ENCODE results near the gene FAM110C.
"Not testable (repeated sequence)": the region's sequence is repeated elsewhere in the genome, so short reads cannot be mapped to it uniquely, and the experiment has no call there.

Gene FAM110C

GRCh38 chr2:46471-47345 lies at the start of gene FAM110C:
FAM110C (minus strand) TSS chr2:46505; CDS start chr2:46385, 120 bp downstream.
- peak in 1 of 2 experiments; percentile 27 for DNase-seq

GRCh38 chr2:92326-92725 lies 46.0 kb upstream of the FAM110C start:
- no peak for DNase-seq

GRCh38 chr2:90645-91312 lies 44.5 kb upstream of the FAM110C start:
- DNase-seq, result peak in 1 of 2 experiments; percentile 31

- no peak for DNase-seq
Measured at GRCh38 chr2:85761-86160, 39.5 kb upstream of the FAM110C start.

GRCh38 chr2:84121-84520 lies 37.8 kb upstream of the FAM110C start:
- no peak for DNase-seq

- DNase-seq, result no peak
Measured at GRCh38 chr2:80971-81736, 34.8 kb upstream of the FAM110C start.

- no peak for DNase-seq
Measured at GRCh38 chr2:80378-80777, 34.1 kb upstream of the FAM110C start.

- no peak for DNase-seq
Measured at GRCh38 chr2:71309-72035, 25.2 kb upstream of the FAM110C start.

- no peak for DNase-seq
Measured at GRCh38 chr2:69366-70344, 23.4 kb upstream of the FAM110C start.

GRCh38 chr2:68637-69036 lies 22.3 kb upstream of the FAM110C start:
- DNase-seq, result not testable (repeated sequence)

GRCh38 chr2:66853-67252 lies 20.5 kb upstream of the FAM110C start:
- DNase-seq, result no peak

GRCh38 chr2:65121-65520 lies 18.8 kb upstream of the FAM110C start:
- DNase-seq, result no peak

- DNase-seq, result no peak
Measured at GRCh38 chr2:55587-56448, 9.5 kb upstream of the FAM110C start.

- no peak for DNase-seq
Measured at GRCh38 chr2:51613-52012, 5.3 kb upstream of the FAM110C start.

- no peak for DNase-seq
Measured at GRCh38 chr2:47737-48136, 1.4 kb upstream of the FAM110C start.

- DNase-seq, result no peak
Measured at GRCh38 chr2:47346-47725, 1.0 kb upstream of the FAM110C start.

- no peak for DNase-seq
Measured at GRCh38 chr2:46131-46470, 204 bp downstream of the FAM110C start.

- DNase-seq, result peak in 1 of 2 experiments; percentile 11
Measured at GRCh38 chr2:45342-46130, 769 bp downstream of the FAM110C start.

- DNase-seq, result peak; percentile 17 to 41
Measured at GRCh38 chr2:44748-45341, 1.5 kb downstream of the FAM110C start.
